ENCODE results near the gene ANKRD65. TPM values are rescaled to one million over a fixed set of nuclear protein-coding genes. Genes with fewer than 3 reads are reported as not detected.
"Not testable (repeated sequence)": the region's sequence is repeated elsewhere in the genome, so short reads cannot be mapped to it uniquely, and the experiment has no call there.

The ANKRD65 gene
- total RNA-seq, 1 experiment from 2014 or later: 3.2 TPM

DNA sequence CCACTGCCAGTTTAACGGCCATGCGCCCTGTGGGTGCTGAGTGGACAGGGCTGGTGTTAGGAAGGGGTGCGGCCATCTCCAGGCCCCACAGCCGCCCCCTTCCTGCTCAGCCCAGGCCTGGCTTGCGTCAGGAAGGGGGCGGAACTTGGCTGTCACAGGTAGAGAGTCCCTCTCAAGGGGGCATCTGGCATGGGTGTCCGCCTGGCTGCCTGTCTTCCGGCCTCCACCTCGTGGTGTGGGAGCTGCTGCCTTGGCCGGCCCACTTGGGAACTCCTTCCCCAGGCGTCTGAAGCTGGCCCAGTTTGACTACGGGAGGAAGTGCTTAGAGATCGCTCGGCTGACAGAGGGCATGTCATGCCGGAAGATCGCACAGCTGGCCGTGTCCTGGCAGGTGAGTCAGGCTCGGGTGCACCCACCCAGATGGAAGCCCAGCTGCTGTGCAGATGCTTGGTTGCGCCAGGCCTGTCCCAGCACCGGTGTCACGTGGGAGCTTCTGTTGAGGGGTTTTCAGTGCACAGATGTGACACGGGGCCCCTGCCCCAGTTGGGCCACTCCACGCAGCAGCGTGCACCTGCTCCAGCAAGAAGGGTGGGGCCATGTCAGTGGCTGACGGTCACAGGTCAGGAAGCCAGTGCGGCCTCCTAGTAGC is 41.4 kb upstream of the ANKRD65 start:
- no peak for DNase-seq
- Mint-ChIP-seq H3K27ac (ENCODE audit: unreplicated experiment) (no peak overlapping the region), H3K9me3 (ENCODE audit: unreplicated experiment) (no peaks in the 10 kb centered on the region), H3K36me3 (ENCODE audit: insufficient read depth, unreplicated experiment) (no peaks in the 10 kb centered on the region), H3K4me1 (ENCODE audit: low read depth, unreplicated experiment) (no peaks in the 10 kb centered on the region), H3K4me3 (ENCODE audit: unreplicated experiment) (no peak overlapping the region), H3K27me3 (ENCODE audit: insufficient read depth, unreplicated experiment) (no peaks in the 10 kb centered on the region)
- no peaks in the 10 kb centered on the region for H3K36me3 ChIP-seq (ENCODE audit: control insufficient read depth, insufficient read depth, low read length)
- H3K27me3 ChIP-seq (replicated peaks; ENCODE audit: control insufficient read depth, insufficient read depth, low read length): no peaks in the 10 kb centered on the region
- TF ChIP-seq, protein P1, sequence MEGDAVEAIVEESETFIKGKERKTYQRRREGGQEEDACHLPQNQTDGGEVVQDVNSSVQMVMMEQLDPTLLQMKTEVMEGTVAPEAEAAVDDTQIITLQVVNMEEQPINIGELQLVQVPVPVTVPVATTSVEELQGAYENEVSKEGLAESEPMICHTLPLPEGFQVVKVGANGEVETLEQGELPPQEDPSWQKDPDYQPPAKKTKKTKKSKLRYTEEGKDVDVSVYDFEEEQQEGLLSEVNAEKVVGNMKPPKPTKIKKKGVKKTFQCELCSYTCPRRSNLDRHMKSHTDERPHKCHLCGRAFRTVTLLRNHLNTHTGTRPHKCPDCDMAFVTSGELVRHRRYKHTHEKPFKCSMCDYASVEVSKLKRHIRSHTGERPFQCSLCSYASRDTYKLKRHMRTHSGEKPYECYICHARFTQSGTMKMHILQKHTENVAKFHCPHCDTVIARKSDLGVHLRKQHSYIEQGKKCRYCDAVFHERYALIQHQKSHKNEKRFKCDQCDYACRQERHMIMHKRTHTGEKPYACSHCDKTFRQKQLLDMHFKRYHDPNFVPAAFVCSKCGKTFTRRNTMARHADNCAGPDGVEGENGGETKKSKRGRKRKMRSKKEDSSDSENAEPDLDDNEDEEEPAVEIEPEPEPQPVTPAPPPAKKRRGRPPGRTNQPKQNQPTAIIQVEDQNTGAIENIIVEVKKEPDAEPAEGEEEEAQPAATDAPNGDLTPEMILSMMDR (IDR thresholded peaks at IDR 0.05; ENCODE audit: insufficient read depth in 1 of 2, low read depth in 1 of 2, low read length in 1 of 2, severe bottlenecking in 1 of 2, unreplicated experiment in 1 of 2): no peak
- no peaks in the 10 kb centered on the region for H3K4me1 ChIP-seq
- ChIA-PET CTCF (no interaction called here), POLR2A (no interaction called here)
- no TSS peak for BruUV-seq (replicated peaks)
- H3K9me3 ChIP-seq: no peaks in the 10 kb centered on the region
- intact Hi-C loops (cut with micrococcal nuclease; ENCODE audit: unreplicated experiment): no loop called here
- no peak overlapping the region for H3K4me3 ChIP-seq (ENCODE audit: low read depth, low read length)

GRCh38 chr1:1461721-1462317 is 40.7 kb upstream of the ANKRD65 start:
- H3K4me1 Mint-ChIP-seq (ENCODE audit: low read depth, unreplicated experiment): no peaks in the 10 kb centered on the region
- H3K36me3 Mint-ChIP-seq (ENCODE audit: insufficient read depth, unreplicated experiment): no peaks in the 10 kb centered on the region
- H3K9me3 Mint-ChIP-seq (ENCODE audit: unreplicated experiment): no peaks in the 10 kb centered on the region
- no peak overlapping the region for H3K27ac Mint-ChIP-seq (ENCODE audit: unreplicated experiment)
- intact Hi-C loops (cut with micrococcal nuclease; ENCODE audit: unreplicated experiment): no loop called here
- no peak overlapping the region for H3K4me3 ChIP-seq (ENCODE audit: low read depth, low read length)
- TF ChIP-seq, protein P1 (IDR thresholded peaks at IDR 0.05; ENCODE audit: insufficient read depth in 1 of 2, low read depth in 1 of 2, low read length in 1 of 2, severe bottlenecking in 1 of 2, unreplicated experiment in 1 of 2): no peak
- no peak for DNase-seq
- CTCF ChIA-PET: no interaction called here
- BruUV-seq (replicated peaks): no TSS peak
- no peaks in the 10 kb centered on the region for H3K9me3 ChIP-seq
- POLR2A ChIA-PET: interaction anchor here (0.6 kb wide), 1 partner anchor 51 kb away, joined by 5 read pairs; no protein-coding TSS in a partner anchor
- H3K4me1 ChIP-seq: no peaks in the 10 kb centered on the region
- H3K27me3 Mint-ChIP-seq (ENCODE audit: insufficient read depth, unreplicated experiment): no peaks in the 10 kb centered on the region
- H3K36me3 ChIP-seq (ENCODE audit: control insufficient read depth, insufficient read depth, low read length): no peaks in the 10 kb centered on the region
- no peaks in the 10 kb centered on the region for H3K27me3 ChIP-seq (replicated peaks; ENCODE audit: control insufficient read depth, insufficient read depth, low read length)
- no peak overlapping the region for H3K4me3 Mint-ChIP-seq (ENCODE audit: unreplicated experiment)

DNA sequence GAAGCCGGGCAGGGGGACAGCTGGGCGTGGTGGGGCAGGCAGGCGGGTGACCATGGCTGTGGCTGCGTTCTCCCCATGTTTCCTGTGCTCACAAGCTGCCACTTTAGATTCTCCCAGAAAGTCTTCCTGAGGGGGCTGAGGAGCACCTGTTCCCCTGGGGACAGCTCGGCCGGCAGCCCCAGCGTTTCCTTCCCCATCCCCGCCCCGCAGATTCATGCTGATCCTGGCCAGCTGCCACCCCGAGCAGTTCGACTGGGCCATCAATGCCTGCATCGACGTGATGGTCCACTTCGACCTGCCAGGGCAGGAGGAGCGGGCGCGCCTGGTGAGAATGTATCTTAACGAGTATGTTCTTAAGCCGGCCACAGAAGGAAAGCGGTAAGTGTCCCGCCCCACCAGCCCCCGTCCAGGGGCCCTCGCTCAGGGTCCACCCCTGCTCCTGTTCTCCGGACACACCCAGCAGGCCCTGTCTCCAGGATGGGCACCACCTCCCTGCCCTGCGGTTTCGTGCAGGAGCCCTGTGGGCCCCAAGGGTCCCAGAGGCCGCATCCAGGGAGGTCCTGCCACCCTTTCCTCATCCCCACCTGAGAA is 39.6 kb upstream of the ANKRD65 start:
- H3K4me1 Mint-ChIP-seq (ENCODE audit: low read depth, unreplicated experiment): no peaks in the 10 kb centered on the region
- no peaks in the 10 kb centered on the region for H3K27me3 ChIP-seq (replicated peaks; ENCODE audit: control insufficient read depth, insufficient read depth, low read length)
- ChIA-PET POLR2A (no interaction called here), CTCF (no interaction called here)
- no peaks in the 10 kb centered on the region for H3K36me3 Mint-ChIP-seq (ENCODE audit: insufficient read depth, unreplicated experiment)
- H3K9me3 Mint-ChIP-seq (ENCODE audit: unreplicated experiment): no peaks in the 10 kb centered on the region
- no peaks in the 10 kb centered on the region for H3K27me3 Mint-ChIP-seq (ENCODE audit: insufficient read depth, unreplicated experiment)
- intact Hi-C loops (cut with micrococcal nuclease; ENCODE audit: unreplicated experiment): no loop called here
- TF ChIP-seq, protein P1 (IDR thresholded peaks at IDR 0.05; ENCODE audit: insufficient read depth in 1 of 2, low read depth in 1 of 2, low read length in 1 of 2, severe bottlenecking in 1 of 2, unreplicated experiment in 1 of 2): no peak
- DNase-seq: no peak
- H3K9me3 ChIP-seq: no peaks in the 10 kb centered on the region
- no peaks in the 10 kb centered on the region for H3K36me3 ChIP-seq (ENCODE audit: control insufficient read depth, insufficient read depth, low read length)
- H3K4me1 ChIP-seq: no peaks in the 10 kb centered on the region
- H3K27ac Mint-ChIP-seq (ENCODE audit: unreplicated experiment): no peak overlapping the region
- H3K4me3 ChIP-seq (ENCODE audit: low read depth, low read length): no peak overlapping the region
- H3K4me3 Mint-ChIP-seq (ENCODE audit: unreplicated experiment): no peak overlapping the region
- no TSS peak for BruUV-seq (replicated peaks)

GRCh38 chr1:1459711-1460110 is 38.6 kb upstream of the ANKRD65 start:
- intact Hi-C loops (cut with micrococcal nuclease; ENCODE audit: unreplicated experiment); H3K4me1 Mint-ChIP-seq (ENCODE audit: low read depth, unreplicated experiment); H3K9me3 Mint-ChIP-seq (ENCODE audit: unreplicated experiment); H3K4me3 ChIP-seq (ENCODE audit: low read depth, low read length); H3K27ac Mint-ChIP-seq (ENCODE audit: unreplicated experiment); H3K4me1 ChIP-seq; CTCF ChIA-PET; H3K9me3 ChIP-seq; DNase-seq; H3K36me3 ChIP-seq (ENCODE audit: control insufficient read depth, insufficient read depth, low read length); POLR2A ChIA-PET; H3K36me3 Mint-ChIP-seq (ENCODE audit: insufficient read depth, unreplicated experiment); H3K4me3 Mint-ChIP-seq (ENCODE audit: unreplicated experiment); H3K27me3 Mint-ChIP-seq (ENCODE audit: insufficient read depth, unreplicated experiment); H3K27me3 ChIP-seq (replicated peaks; ENCODE audit: control insufficient read depth, insufficient read depth, low read length); BruUV-seq (replicated peaks): not testable (repeated sequence)

DNA sequence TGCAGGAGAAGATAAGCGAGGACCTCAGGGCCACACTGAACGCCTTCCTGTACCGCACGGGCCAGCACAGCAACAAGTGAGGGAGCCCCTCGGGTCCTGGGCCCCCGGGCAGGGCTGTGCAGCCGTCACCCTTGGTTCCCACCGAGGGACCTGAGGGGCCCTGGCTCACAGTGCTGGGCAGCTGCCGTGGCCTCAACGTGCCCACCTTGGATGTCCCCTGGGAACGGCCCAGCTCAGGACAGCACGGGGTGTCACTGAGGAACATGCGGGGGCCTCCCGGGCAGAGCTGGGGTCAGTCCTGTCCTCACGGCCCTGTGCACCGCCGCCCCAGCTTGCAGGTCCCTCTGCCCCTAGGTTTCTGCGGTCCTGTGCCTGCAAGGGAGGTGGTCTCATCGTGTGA is 38.1 kb upstream of the ANKRD65 start:
- intact Hi-C loops (cut with micrococcal nuclease; ENCODE audit: unreplicated experiment); H3K4me1 Mint-ChIP-seq (ENCODE audit: low read depth, unreplicated experiment); POLR2A ChIA-PET; H3K4me3 Mint-ChIP-seq (ENCODE audit: unreplicated experiment); H3K4me1 ChIP-seq; H3K9me3 Mint-ChIP-seq (ENCODE audit: unreplicated experiment); BruUV-seq (replicated peaks); CTCF ChIA-PET; H3K27ac Mint-ChIP-seq (ENCODE audit: unreplicated experiment); H3K27me3 ChIP-seq (replicated peaks; ENCODE audit: control insufficient read depth, insufficient read depth, low read length); H3K4me3 ChIP-seq (ENCODE audit: low read depth, low read length); H3K36me3 ChIP-seq (ENCODE audit: control insufficient read depth, insufficient read depth, low read length); H3K9me3 ChIP-seq; H3K36me3 Mint-ChIP-seq (ENCODE audit: insufficient read depth, unreplicated experiment); H3K27me3 Mint-ChIP-seq (ENCODE audit: insufficient read depth, unreplicated experiment); DNase-seq: not testable (repeated sequence)
